Measurements from ENCODE around the gene NANOGP8. TPM values are rescaled to one million over a fixed set of nuclear protein-coding genes. Genes with fewer than 3 reads are reported as not detected.
"Not testable (repeated sequence)": the region's sequence is repeated elsewhere in the genome, so short reads cannot be mapped to it uniquely, and the experiment has no call there.

The NANOGP8 gene
- total RNA-seq, 1 donor from 2014 or later, result not detected

- H3K9ac ChIP-seq (ENCODE audit: low read depth in 1 of 3, low read length in 3 of 3), result no peak overlapping the region
Measured at GRCh38 chr15:35098737-35099136, 13.6 kb upstream of the NANOGP8 start.

DNA sequence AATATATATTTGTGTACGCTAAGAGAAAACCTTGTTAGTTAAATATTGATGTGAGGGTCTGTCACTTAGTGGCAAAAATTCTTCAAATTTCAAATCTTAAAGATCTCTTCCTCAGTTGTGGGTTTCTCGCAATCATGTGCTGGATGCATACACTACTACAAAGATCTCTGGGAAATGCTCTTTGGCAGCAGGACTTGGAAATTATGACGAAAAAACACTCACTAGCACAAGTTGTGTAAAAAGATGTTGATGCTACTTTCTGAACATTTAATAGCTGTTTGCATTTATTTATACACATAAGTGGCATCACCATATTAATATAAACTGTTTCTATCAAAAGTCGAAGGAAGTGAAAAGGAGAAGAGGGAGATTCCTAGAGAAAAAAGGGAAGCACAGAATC lies 10.8 kb upstream of the NANOGP8 start:
- H3K27me3 ChIP-seq (ENCODE audit: control insufficient read depth in 3 of 3, insufficient read depth in 3 of 3, low read length in 3 of 3), result no peaks in the 10 kb centered on the region
- H3K27ac ChIP-seq (ENCODE audit: low read depth, low read length), result no peak overlapping the region

More at GRCh38 chr15:35098737-35099136, 13.6 kb upstream of the NANOGP8 start:
- Histone ChIP-seq H3K27ac (ENCODE audit: low read depth, low read length) (no peak overlapping the region), H3K9me3 (ENCODE audit: control insufficient read depth in 3 of 3, low read length in 3 of 3) (no peaks in the 10 kb centered on the region), H3K27me3 (ENCODE audit: control insufficient read depth in 3 of 3, insufficient read depth in 3 of 3, low read length in 3 of 3) (no peaks in the 10 kb centered on the region), H3K4me1 (ENCODE audit: control insufficient read depth in 3 of 3, insufficient read depth in 3 of 3, low read length in 3 of 3) (no peaks in the 10 kb centered on the region), H3K4me3 (ENCODE audit: low read length in 3 of 3) (no peak overlapping the region), H3K36me3 (ENCODE audit: control insufficient read depth in 3 of 3, insufficient read depth in 3 of 3, low read length in 3 of 3) (no peaks in the 10 kb centered on the region)

GRCh38 chr15:35092846-35093245 lies 7.8 kb upstream of the NANOGP8 start:
- H3K27me3 ChIP-seq (ENCODE audit: control insufficient read depth in 3 of 3, insufficient read depth in 3 of 3, low read length in 3 of 3), result no peaks in the 10 kb centered on the region
- H3K9me3 ChIP-seq (ENCODE audit: control insufficient read depth in 3 of 3, low read length in 3 of 3), result no peaks in the 10 kb centered on the region
- no peaks in the 10 kb centered on the region for H3K4me1 ChIP-seq (ENCODE audit: control insufficient read depth in 3 of 3, insufficient read depth in 3 of 3, low read length in 3 of 3)
- H3K4me3 ChIP-seq (ENCODE audit: low read length in 3 of 3), result no peak overlapping the region
- H3K27ac ChIP-seq (ENCODE audit: low read depth, low read length), result no peak overlapping the region
- no peaks in the 10 kb centered on the region for H3K36me3 ChIP-seq (ENCODE audit: control insufficient read depth in 3 of 3, insufficient read depth in 3 of 3, low read length in 3 of 3)
- H3K9ac ChIP-seq (ENCODE audit: low read depth in 1 of 3, low read length in 3 of 3), result no peak overlapping the region

More for the DNA sequence above, 10.8 kb upstream of the NANOGP8 start:
- no peak overlapping the region for H3K9ac ChIP-seq (ENCODE audit: low read depth in 1 of 3, low read length in 3 of 3)
- no peak overlapping the region for H3K4me3 ChIP-seq (ENCODE audit: low read length in 3 of 3)
- H3K4me1 ChIP-seq (ENCODE audit: control insufficient read depth in 3 of 3, insufficient read depth in 3 of 3, low read length in 3 of 3), result no peaks in the 10 kb centered on the region
- no peaks in the 10 kb centered on the region for H3K36me3 ChIP-seq (ENCODE audit: control insufficient read depth in 3 of 3, insufficient read depth in 3 of 3, low read length in 3 of 3)
- H3K9me3 ChIP-seq (ENCODE audit: control insufficient read depth in 3 of 3, low read length in 3 of 3), result no peaks in the 10 kb centered on the region

DNA sequence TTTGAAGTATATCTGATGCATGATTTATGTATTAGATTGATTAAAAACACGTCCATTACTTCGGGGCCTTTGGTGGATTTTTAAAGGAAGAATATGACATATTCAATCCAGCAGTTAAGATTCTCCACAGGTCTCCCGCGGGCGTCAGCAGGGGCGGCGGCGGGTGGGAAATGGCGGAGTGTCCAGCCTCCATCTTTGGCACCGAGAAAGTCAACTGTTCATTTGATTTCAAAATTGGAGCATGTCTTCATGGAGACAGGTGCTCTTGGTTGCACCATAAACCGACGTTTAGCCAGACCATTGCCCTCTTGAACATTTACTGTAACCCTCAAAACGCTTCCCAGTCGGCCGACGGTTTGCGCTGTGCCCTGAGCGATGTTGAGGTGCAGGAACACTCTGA lies 7.2 kb upstream of the NANOGP8 start:
- Histone ChIP-seq H3K9ac (ENCODE audit: low read depth in 1 of 3, low read length in 3 of 3) (no peak overlapping the region), H3K4me1 (ENCODE audit: control insufficient read depth in 3 of 3, insufficient read depth in 3 of 3, low read length in 3 of 3) (no peaks in the 10 kb centered on the region), H3K27ac (ENCODE audit: low read depth, low read length) (no peak overlapping the region)

GRCh38 chr15:35090104-35090807 lies 5.2 kb upstream of the NANOGP8 start:
- no peak overlapping the region for H3K4me3 ChIP-seq (ENCODE audit: low read length in 3 of 3)
- no peaks in the 10 kb centered on the region for H3K4me1 ChIP-seq (ENCODE audit: control insufficient read depth in 3 of 3, insufficient read depth in 3 of 3, low read length in 3 of 3)
- H3K27ac ChIP-seq (ENCODE audit: low read depth, low read length), result no peak overlapping the region
- no peak overlapping the region for H3K9ac ChIP-seq (ENCODE audit: low read depth in 1 of 3, low read length in 3 of 3)
- H3K27me3 ChIP-seq (ENCODE audit: control insufficient read depth in 3 of 3, insufficient read depth in 3 of 3, low read length in 3 of 3), result no peaks in the 10 kb centered on the region
- H3K9me3 ChIP-seq (ENCODE audit: control insufficient read depth in 3 of 3, low read length in 3 of 3), result no peaks in the 10 kb centered on the region
- H3K36me3 ChIP-seq (ENCODE audit: control insufficient read depth in 3 of 3, insufficient read depth in 3 of 3, low read length in 3 of 3), result no peaks in the 10 kb centered on the region

More for the DNA sequence above, 7.2 kb upstream of the NANOGP8 start:
- Histone ChIP-seq H3K36me3 (ENCODE audit: control insufficient read depth in 3 of 3, insufficient read depth in 3 of 3, low read length in 3 of 3) (no peaks in the 10 kb centered on the region), H3K4me3 (ENCODE audit: low read length in 3 of 3) (no peak overlapping the region), H3K27me3 (ENCODE audit: control insufficient read depth in 3 of 3, insufficient read depth in 3 of 3, low read length in 3 of 3) (no peaks in the 10 kb centered on the region), H3K9me3 (ENCODE audit: control insufficient read depth in 3 of 3, low read length in 3 of 3) (no peaks in the 10 kb centered on the region)

- H3K27ac ChIP-seq (ENCODE audit: low read depth, low read length), result no peak overlapping the region
- H3K9me3 ChIP-seq (ENCODE audit: control insufficient read depth in 3 of 3, low read length in 3 of 3), result no peaks in the 10 kb centered on the region
- H3K4me3 ChIP-seq (ENCODE audit: low read length in 3 of 3), result no peak overlapping the region
- no peaks in the 10 kb centered on the region for H3K27me3 ChIP-seq (ENCODE audit: control insufficient read depth in 3 of 3, insufficient read depth in 3 of 3, low read length in 3 of 3)
- no peaks in the 10 kb centered on the region for H3K36me3 ChIP-seq (ENCODE audit: control insufficient read depth in 3 of 3, insufficient read depth in 3 of 3, low read length in 3 of 3)
- no peak overlapping the region for H3K9ac ChIP-seq (ENCODE audit: low read depth in 1 of 3, low read length in 3 of 3)
- H3K4me1 ChIP-seq (ENCODE audit: control insufficient read depth in 3 of 3, insufficient read depth in 3 of 3, low read length in 3 of 3), result no peaks in the 10 kb centered on the region
Measured at GRCh38 chr15:35089551-35089950, 4.5 kb upstream of the NANOGP8 start.

DNA sequence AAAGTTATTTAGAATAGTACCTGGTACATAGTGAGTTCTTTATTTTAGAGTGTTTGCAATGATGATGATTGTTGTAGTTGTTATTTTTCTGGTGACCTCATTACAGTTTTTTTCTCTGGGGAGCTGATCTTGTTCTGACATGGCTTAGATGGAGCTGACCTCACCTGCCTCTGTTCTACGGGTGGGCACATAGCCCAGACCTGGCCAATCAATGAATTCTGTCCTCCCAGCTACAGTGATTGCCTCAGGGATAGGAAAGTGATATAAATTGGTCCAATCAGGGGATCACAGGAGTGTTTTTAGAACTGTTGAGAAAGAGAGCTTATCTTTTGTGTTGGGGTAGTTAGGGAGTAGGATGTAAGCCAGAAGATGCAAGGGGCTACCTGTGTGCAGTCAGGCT lies 3.2 kb upstream of the NANOGP8 start:
- Histone ChIP-seq H3K4me3 (ENCODE audit: low read length in 3 of 3) (no peak overlapping the region), H3K36me3 (ENCODE audit: control insufficient read depth in 3 of 3, insufficient read depth in 3 of 3, low read length in 3 of 3) (no peaks in the 10 kb centered on the region), H3K27ac (ENCODE audit: low read depth, low read length) (no peak overlapping the region), H3K4me1 (ENCODE audit: control insufficient read depth in 3 of 3, insufficient read depth in 3 of 3, low read length in 3 of 3) (no peaks in the 10 kb centered on the region), H3K9me3 (ENCODE audit: control insufficient read depth in 3 of 3, low read length in 3 of 3) (no peaks in the 10 kb centered on the region), H3K27me3 (ENCODE audit: control insufficient read depth in 3 of 3, insufficient read depth in 3 of 3, low read length in 3 of 3) (no peaks in the 10 kb centered on the region), H3K9ac (ENCODE audit: low read depth in 1 of 3, low read length in 3 of 3) (no peak overlapping the region)

DNA sequence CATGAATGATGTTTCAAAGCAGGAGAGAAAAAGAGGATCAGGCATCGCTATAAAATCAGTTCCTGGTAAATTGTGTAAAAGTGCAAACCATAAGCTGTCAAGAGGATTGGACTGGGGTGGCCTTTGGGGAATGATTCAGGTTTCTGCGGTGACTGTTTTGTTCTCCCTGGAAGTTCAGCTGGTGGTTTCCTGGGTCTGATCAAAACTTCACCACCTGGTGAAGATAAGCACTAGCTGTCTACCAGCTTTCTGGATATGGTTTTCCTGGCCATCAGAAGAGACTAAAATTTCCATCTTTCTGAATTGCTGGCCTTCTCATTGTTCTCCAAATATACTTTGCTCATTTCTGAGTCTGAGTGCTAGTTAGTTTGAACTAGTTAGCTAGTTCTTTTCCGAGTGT lies 2.7 kb upstream of the NANOGP8 start:
- Histone ChIP-seq H3K27ac (ENCODE audit: low read depth, low read length) (no peak overlapping the region), H3K9ac (ENCODE audit: low read depth in 1 of 3, low read length in 3 of 3) (no peak overlapping the region), H3K9me3 (ENCODE audit: control insufficient read depth in 3 of 3, low read length in 3 of 3) (no peaks in the 10 kb centered on the region), H3K4me1 (ENCODE audit: control insufficient read depth in 3 of 3, insufficient read depth in 3 of 3, low read length in 3 of 3) (no peaks in the 10 kb centered on the region), H3K4me3 (ENCODE audit: low read length in 3 of 3) (no peak overlapping the region), H3K27me3 (ENCODE audit: control insufficient read depth in 3 of 3, insufficient read depth in 3 of 3, low read length in 3 of 3) (no peaks in the 10 kb centered on the region), H3K36me3 (ENCODE audit: control insufficient read depth in 3 of 3, insufficient read depth in 3 of 3, low read length in 3 of 3) (no peaks in the 10 kb centered on the region)

DNA sequence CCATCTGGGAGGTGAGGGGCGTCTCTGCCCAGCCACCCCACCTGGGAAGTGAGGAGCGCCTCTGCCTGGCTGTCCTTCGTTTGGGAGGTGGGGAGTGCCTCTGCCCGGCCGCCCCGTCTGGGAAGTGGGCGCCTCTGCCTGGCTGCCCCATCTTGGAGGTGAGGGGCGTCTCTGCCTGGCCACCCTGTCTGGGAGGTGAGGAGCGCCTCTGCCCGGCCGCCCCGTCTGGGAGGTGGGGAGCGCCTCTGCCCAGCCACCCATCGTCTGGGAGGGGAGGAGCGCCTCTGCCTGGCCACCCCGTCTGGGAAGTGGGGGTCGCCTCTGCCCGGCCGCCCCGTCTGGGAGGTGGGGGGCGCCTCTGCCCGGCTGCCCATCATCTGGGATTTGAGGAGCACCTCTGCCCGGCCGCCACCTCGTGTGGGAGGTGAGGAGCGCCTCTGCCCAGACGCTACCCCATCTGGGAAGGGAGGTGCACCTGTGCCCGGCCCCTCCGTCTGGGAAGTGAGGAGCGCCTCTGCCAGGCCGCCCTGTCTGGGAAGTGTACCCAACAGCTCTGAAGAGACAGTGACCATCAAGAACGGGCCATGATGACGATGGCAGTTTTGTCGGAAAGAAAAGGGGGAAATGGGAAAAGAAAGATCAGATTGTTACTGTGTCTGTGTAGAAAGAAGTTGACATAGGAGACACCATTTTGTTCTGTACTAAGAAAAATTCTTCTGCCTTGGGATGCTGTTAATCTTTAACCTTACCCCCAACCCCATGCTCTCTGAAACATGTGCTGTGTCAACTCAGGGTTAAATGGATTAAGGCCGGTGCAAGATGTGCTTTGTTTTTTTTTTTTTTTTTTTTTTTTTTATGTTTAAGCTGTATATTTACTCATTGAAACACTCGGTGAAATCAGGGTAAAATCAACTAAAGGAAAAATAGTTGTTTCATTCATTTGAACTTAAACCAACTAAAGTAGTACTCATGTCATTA lies 2.4 kb downstream of the NANOGP8 start:
- H3K27ac ChIP-seq (ENCODE audit: low read depth, low read length); H3K36me3 ChIP-seq (ENCODE audit: control insufficient read depth in 3 of 3, insufficient read depth in 3 of 3, low read length in 3 of 3); H3K27me3 ChIP-seq (ENCODE audit: control insufficient read depth in 3 of 3, insufficient read depth in 3 of 3, low read length in 3 of 3); H3K9me3 ChIP-seq (ENCODE audit: control insufficient read depth in 3 of 3, low read length in 3 of 3); H3K4me1 ChIP-seq (ENCODE audit: control insufficient read depth in 3 of 3, insufficient read depth in 3 of 3, low read length in 3 of 3); H3K9ac ChIP-seq (ENCODE audit: low read depth in 1 of 3, low read length in 3 of 3); H3K4me3 ChIP-seq (ENCODE audit: low read length in 3 of 3): not testable (repeated sequence)

All from skeletal muscle tissue (tissue), 4 donors.